Globus pallidus (tissue), 1 donor: Measurements from ENCODE around the gene NARS2.
"Not testable (repeated sequence)": the region's sequence is repeated elsewhere in the genome, so short reads cannot be mapped to it uniquely, and the experiment has no call there.

Experiments used
- DNase-seq: peaks from one replicate; pipeline ENCODE4 v3.0.0-alpha.2; 2015; ENCODE audit warnings: low spot score

NARS2 gene, protein sequence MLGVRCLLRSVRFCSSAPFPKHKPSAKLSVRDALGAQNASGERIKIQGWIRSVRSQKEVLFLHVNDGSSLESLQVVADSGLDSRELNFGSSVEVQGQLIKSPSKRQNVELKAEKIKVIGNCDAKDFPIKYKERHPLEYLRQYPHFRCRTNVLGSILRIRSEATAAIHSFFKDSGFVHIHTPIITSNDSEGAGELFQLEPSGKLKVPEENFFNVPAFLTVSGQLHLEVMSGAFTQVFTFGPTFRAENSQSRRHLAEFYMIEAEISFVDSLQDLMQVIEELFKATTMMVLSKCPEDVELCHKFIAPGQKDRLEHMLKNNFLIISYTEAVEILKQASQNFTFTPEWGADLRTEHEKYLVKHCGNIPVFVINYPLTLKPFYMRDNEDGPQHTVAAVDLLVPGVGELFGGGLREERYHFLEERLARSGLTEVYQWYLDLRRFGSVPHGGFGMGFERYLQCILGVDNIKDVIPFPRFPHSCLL

DNA sequence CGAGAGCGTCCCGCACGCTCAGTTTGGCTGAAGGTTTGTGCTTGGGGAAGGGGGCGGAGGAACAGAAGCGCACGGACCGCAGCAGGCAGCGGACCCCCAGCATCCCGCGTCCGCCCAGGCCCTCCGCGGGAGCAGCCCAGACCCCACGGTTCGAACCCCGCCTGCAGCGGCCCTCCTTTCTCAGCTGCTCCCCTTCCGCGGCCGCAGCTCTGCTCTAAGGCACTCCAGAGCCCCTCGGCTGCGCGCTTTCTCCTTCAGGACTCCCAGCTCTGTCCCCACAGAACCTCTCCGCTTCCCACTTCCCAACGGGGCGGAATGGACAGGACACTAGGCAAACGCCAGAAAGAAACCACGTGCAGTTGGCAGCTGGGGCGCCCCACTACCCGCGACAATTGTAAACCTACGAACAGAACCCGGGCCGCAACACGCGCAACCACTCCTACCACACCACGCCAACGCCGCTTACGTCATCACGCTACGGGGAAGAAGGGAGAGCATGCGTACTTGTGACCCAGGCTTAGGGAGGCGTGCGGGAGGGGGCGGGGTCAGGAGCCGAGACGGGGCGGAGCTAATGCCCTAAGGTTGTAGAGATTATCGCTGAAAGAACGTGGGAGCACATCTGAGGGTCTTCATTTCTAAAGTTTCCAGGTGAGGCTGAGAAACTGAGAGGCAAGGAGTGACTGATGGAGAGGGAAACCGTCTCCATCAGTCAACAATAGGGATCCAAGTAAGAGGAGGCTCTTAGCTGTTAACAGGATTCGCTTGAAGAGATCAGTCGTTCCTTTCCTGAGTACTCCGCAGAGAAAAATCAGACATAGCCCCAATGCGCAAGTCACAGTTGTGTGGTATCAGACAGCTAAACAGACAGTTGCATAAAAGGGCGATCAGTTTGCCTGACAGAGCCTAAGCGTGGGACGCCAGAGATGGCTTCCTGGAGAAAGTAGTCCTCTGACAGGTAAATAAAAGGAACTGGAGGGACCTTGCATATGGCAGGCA lies at the start of gene NARS2:
Gene NARS2 (minus strand): TSS at position 479 of the 996 bp plus-strand sequence. CDS start 376 bp downstream, at position 103.
- DNase-seq = peak; percentile 98

DNA sequence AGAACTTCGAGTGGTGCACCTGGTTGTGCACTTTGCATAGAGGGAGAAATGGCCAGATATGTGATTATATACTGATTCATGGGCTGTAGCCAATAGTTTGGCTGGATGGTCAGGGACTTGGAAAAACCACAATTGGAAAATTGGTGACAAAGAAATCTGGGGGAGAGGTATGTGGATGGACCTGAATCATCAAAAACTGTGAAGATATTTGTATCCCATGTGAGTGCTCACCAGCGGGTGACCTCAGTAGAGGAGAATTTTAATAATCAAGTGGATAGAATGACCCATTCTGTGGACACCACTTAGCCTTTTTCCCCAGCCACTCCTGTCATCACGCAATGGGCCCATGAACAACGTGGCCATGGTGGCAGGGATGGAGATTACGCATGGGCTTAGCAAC lies 48.0 kb upstream of the NARS2 start:
- no peak for DNase-seq

DNA sequence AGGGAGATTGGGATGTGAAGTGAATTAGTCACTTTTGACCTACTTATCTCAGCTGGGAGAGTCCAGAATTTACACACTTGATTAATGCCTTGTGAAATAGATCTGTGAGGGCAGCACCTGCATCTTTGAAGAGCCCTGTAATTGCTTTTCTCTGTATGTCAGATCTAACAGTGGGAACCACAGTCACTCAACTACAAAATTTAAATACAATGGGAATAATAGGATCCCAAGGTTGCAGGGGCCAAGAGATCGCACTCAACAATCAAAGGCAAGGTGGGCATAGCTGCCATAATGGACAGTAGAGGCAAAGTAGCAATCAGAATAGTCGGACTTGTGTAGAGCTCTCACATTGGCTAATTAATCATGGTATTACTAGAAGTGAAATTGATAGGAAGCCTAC lies 45.5 kb upstream of the NARS2 start:
- DNase-seq = no peak

DNA sequence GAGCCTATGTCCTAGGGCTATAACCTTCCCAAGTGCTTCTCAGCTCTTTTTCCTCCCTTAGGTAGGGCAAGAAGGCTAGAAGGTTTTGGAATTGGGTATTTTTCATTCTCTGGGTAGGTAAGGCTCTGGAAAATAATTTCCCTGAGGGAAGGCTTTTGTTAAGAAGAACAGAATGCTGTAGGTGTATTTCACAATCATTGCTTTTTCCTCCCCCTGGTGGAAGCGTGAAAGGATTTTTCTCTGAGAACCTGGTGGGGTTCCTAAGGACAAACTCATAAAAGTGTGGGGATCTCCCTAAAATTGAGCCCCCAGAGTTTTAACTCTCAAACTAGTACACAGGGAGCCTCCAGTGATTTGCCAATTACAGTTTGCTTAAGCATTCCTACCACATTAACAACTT lies 41.1 kb upstream of the NARS2 start:
- DNase-seq = no peak

DNA sequence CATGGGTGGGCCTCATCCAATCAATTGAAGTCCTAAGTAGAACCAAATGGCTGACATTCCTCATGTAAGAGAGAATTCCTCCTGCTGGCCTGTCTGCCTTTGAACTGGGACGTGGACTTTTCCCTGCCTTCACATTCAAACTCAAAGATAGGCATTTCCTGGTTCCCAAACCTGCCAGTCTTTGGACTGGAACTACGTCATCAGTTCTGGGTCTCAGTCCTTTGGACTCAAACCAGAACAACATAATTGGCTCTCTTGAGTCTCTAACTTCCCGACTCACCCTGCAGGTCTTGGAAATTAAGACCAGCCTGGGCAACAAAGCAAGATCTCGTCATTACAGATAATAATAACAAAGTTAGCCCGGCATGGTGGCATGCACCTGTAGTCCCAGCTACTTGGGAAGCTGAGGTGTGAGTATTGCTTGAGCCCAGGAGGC lies 38.7 kb upstream of the NARS2 start:
- no peak for DNase-seq

DNA sequence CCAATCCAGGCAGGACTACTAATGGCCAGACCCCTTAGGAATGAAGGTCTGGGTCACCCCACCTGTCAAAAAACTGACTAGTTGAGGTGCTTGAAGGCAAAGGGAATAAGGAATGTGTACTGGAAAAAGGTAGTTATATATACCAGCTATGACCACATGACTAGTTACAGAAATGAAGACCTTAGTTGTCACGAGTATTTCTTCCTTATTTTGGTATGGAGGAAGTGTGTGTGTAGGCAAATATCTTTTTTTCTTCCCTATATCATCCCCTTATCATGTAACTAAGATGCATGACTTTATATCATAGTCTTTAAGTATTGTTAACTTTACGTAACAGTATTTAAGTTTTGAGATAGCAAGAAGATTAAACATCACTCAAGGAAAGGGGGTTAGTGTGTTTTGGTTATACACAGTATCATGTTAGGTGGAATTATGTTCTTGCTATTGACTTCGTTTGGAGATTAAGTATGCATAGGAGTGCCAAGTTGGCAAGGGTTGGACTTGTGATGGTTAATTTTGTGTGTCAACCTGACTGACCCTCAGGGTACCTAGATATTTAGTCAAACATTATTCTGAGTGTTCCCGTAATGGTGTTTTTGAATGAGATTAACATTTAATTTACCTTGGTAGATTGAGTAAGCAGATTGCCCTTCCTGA lies 38.2 kb upstream of the NARS2 start:
- DNase-seq = no peak

DNA sequence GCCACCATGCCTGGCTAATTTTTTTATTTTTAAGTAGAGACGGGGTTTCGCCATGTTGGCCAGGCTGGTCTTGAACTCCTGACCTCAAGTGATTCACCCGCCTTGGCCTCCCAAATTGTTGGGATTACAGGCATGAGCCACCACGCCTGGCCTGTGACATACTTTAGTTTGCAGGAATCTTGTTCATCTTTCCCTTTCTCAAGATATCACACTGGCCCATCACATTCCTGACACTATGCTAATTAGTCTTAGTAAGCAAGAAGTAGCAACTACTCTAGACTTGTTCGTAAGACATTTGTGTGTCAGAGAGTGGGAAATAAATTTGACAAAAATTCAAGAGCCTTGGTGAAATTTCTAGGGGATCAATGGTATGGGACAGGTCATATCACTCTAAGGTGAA lies 34.7 kb upstream of the NARS2 start:
- DNase-seq = not testable (repeated sequence)

DNA sequence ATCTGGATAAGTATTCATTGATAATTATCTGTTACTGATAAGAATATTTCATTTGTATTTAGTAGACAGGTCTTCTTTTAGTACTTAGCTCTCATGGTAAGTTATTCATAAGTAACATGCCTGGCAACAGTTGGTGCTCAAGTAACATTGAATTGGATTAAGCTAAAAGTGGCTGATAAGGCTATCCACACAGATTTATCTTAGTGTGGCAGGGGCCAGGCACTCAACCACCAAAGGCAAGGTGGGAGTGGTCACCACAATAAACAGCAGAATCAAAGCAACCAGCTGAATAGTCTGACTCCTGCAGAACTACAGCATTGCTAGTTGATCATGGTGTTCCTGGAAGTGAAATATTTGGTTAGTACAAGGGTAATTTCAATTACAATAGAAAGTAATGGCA lies 33.0 kb upstream of the NARS2 start:
- no peak for DNase-seq

DNA sequence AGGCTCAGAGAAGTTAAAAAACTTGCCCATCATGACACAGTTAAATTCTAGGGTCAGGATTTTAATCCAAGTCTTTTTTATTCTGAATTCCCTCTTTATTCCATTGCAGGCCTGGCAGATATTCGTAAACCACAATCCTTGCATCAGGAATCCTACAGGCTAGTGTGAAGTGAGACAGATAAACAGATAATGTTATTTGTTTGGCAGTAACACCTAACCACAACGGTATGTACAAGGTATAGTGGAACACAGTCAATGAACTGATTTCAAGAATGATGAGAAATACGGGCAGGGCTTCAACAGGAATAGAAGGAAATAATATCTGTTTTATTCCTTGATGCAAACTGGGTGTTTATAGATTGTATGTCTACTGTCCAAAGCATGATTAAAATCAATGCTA lies 32.0 kb upstream of the NARS2 start:
- DNase-seq = no peak

DNA sequence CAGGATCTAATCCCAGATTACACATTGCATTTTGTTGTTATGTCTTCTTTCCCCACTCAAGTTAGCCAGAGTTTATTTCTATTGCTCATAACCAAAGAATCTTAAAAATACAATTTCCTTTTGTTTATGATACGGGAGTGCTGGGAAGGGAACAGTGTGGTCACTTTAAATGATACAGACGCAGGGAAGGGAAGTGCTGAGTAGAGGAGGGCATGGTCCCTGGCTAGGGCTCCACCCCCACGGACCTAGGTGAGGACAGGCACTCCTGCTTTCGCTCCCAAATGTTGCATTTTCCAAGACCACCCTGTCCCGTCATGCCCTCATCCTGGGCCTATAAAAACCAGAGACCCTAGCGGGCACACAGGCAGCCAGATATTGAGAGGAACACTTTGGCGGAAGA lies 30.6 kb upstream of the NARS2 start:
- DNase-seq = no peak

DNA sequence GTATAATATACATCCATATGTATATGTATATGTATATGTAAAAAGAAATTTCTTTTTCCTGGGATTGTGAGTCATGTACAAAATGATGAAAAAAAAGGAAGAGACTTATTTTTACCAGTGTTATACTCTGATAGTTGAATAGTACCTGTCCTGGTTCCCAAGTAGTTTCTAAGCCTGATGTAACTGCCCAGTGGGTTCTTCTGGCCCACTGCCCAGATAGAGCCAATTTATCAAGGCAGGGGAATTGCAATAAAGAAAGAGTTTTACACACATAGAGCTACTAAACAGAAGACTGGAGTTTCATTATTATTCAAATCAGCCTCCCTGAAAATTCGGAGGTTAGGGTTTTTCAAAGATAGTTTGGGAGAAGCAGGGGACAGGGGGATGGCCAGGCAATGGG lies 29.1 kb upstream of the NARS2 start:
- DNase-seq = no peak

DNA sequence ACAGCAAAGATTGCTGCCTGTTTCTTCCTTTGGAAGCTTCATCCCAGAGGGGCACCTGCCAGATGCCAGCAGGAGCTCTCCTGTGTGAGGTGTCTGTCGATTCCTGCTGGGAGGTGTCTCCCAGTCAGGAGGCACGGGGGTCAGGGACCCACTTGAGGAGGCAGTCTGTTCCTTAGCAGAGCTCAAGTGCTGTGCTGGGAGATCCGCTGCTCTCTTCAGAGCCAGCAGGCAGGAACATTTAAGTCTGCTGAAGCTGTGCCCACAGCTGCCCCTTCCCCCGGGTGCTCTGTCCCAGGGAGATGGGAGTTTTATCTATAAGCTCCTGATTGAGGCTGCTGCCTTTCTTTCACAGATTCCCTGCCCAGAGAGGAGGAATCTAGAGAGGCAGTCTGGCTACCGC lies 28.1 kb upstream of the NARS2 start:
- not testable (repeated sequence) for DNase-seq

DNA sequence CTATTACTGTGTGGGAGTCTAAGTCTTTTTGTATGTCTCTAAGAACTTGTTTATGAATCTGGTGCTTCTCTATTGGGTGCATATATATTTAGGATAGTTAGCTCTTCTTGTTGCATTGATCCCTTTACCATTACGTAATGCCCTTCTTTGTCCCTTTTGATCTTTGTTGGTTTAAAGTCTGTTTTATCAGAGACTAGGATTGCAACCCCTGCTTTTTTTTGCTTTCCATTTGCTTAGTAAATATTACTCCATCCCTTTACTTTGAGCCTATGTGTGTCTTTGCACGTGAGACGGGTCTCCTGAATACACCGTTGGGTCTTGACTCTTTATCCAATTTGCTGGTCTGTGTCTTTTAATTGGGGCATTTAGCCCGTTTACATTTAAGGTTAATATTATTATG lies 26.4 kb upstream of the NARS2 start:
- DNase-seq = not testable (repeated sequence)

DNA sequence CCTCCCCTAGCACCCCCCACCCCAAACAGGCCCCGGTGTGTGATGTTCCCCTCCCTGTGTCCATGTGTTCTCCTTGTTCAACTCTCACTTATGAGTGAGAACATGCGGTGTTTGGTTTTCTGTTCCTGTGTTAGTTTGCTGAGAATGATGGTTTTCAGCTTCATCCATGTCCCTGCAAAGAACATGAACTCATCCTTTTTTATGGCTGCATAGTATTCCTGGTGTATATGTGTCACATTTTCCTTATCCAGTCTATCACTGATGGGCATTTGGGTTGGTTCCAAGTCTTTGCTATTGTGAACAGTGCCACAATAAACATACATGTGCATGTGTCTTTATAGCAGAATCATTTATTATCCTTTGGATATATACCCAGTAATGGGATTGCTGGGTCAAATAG lies 22.9 kb upstream of the NARS2 start:
- not testable (repeated sequence) for DNase-seq

DNA sequence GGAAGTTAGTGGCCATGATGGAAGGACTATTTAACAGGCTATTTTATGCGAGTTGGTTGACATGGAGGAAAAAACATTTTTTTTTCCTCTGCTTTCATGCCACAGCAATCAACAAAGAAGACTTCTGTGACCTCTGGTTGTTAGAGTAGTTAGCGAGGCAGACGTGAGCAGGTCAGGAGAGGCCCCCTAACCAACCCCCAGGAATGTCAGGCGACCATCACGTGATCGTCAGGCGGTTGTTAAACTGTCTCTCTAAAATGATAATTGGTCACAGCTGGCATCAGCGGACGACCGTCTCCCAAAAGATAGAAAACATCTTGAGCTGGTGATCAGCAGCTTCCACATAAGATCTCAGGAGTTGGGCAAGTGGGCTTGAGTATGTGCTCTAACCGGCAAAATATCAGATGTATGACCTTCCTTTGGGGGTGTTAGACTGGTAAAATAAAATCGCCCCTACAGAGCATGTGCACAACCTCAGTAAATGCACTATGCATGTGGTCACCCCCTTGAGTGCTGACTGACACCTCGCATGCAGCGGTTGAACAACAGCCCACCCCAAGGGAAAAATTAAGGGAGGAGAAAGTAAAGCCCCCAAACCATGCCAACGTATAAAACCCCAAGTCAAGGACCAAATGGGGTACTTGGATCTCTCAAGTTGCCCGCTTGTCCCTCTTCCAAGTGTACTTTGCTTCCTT lies 20.9 kb upstream of the NARS2 start:
- DNase-seq = no peak

DNA sequence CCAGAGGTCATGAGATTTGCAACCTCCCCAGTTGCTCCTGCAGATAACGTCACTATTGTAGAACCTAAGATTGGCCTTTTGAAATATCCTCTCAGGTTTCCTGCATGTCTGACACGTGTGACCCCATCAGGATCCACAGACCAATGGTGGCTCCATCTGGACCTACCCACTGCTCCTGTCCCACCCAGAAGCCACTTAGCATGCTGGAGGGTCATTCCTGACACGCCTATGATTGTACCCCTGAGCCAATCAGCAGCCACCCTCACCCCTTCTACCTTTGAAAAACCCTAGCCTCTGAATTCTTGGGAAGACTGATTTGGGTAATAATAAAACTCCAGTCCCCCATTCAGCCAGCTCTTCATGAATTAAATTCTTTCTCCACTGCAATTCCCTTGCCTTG lies 20.1 kb upstream of the NARS2 start:
- no peak for DNase-seq

DNA sequence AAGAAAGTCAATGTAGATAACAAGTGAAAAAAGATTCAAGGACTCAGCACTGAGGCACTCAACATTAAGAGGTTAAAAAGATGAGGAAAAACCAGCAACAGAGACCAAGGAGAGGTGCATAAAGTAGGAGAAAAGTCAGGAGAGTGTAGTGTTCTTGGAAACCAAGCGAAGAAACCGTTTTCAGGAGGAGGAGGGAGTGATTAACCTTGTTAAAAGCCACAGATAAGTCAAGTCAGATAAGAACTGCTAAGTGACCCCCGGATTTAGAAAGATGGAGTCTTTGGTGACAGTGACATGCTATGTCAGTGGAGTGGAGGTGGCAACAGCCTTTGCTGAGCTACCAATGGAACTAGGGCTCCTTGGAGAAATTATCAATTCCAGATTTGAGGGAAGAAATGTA lies 13.9 kb upstream of the NARS2 start:
- no peak for DNase-seq

DNA sequence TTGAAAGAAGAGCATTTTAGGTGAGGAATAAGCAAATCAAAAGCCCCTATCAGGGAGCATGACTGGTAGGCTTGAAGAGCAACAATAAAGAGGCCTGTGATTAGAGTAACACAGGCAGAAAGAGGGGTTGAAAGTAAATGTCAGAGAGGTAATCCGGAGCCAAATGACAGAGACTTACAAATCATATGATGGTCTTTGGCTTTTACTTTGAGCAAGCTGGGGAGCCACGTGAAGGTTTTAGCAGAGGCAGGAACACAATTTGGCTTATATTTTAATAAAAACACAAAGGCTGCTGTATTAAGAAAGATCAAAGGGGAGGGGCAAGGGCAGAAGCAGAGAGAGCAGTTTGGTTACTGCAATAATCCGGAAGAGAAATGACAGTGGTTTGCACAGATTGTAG lies 12.8 kb upstream of the NARS2 start:
- no peak for DNase-seq

DNA sequence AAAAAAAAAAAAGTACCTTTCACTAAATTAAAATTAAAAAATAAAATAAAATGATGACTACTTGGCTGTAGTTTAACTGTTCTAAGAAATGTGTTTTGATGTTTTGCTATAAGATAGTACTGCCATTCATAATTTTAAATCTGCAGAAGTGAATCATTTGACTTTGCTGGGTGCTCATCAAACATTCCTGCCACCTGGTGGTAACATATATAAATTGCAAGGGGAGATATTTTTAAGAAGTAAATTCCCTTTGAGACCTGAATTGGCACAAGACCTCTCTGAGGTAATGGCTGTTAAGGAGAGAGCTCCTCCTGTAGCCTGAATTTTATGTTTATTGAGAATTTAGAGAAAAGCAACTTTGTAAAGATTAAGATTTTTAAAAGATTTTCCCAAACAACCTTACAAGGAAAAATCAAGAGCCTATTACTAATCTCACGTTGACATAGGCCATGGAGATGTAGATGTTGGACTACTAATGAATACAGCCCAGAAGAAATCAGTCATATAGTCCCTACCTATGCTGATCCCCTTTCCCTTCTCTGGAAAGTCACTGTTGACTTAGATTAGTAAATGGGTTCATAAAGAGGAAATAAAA lies 11.9 kb upstream of the NARS2 start:
- DNase-seq = no peak

DNA sequence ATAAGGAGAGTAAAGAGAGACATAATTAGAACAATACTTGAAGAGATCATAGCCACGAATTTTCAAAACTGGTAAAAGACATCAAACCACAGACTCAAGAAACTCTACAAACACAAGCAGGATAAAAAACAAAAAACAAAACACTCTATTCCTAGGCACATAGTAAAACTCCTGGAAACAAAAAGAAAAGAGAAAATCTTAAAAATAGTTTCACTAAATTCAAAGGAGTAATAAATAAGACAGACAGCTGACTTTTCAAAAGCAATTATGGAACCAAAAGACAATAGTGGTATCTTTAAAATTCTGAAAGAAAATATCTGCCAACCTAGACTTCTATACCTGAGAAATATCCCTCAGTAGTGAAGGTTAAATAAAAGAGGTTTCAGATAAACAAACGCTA lies 9.2 kb upstream of the NARS2 start:
- DNase-seq = no peak

DNA sequence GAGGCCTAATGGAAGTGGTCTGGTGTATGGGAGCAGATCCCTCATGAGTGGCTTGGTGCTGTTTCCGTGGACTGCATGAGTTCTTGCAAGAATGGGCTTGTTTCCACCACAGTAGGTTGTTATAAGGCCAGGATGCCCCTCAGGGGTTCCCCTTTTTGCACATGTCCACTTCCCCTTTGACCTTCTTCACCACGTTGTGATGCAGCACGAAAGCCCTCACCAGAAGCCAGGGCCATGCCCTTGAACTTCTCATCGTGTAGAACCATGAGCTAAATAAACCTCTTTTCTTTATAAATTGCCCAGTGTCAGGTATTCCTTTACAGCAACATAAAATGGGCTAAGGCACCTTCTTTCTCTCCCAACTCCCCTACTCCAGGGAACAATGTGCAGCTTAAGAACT lies 2.8 kb upstream of the NARS2 start:
- no peak for DNase-seq
